GM21515 (cell line): ENCODE results near the gene CCDC171.
A peak's percentile ranks its signal among the peaks of the same experiment; 100 is the strongest.
"Not testable (repeated sequence)": the region's sequence is repeated elsewhere in the genome, so short reads cannot be mapped to it uniquely, and the experiment has no call there.

Experiments used
- ATAC-seq: cut with Tn5 transposase; IDR thresholded peaks from one replicate; pipeline ENCODE4 v1.9.1; 2021; ENCODE audit not compliant: unreplicated experiment

CCDC171 gene

GRCh38 chr9:15693701-15694100 is 140.9 kb downstream of the CCDC171 start:
- no peak for ATAC-seq

- no peak for ATAC-seq
Measured at GRCh38 chr9:15696979-15697378, 144.1 kb downstream of the CCDC171 start.

GRCh38 chr9:15697446-15697851 is 144.6 kb downstream of the CCDC171 start:
- no peak for ATAC-seq

GRCh38 chr9:15699876-15700559 is 147.2 kb downstream of the CCDC171 start:
- not testable (repeated sequence) for ATAC-seq

- no peak for ATAC-seq
Measured at GRCh38 chr9:15707000-15707399, 154.2 kb downstream of the CCDC171 start.

- ATAC-seq = no peak
Measured at GRCh38 chr9:15711531-15711930, 158.7 kb downstream of the CCDC171 start.

GRCh38 chr9:15711931-15712330 is 159.1 kb downstream of the CCDC171 start:
- ATAC-seq = no peak

GRCh38 chr9:15714746-15715145 is 161.9 kb downstream of the CCDC171 start:
- ATAC-seq = no peak

GRCh38 chr9:15717290-15717967 is 164.6 kb downstream of the CCDC171 start:
- ATAC-seq = no peak

GRCh38 chr9:15718423-15718822 is 165.6 kb downstream of the CCDC171 start:
- ATAC-seq = no peak

- ATAC-seq = no peak
Measured at GRCh38 chr9:15720861-15721260, 168.0 kb downstream of the CCDC171 start.

- no peak for ATAC-seq
Measured at GRCh38 chr9:15722888-15723287, 170.0 kb downstream of the CCDC171 start.

- ATAC-seq = no peak
Measured at GRCh38 chr9:15724016-15724415, 171.2 kb downstream of the CCDC171 start.

- ATAC-seq = no peak
Measured at GRCh38 chr9:15724612-15725011, 171.8 kb downstream of the CCDC171 start.

GRCh38 chr9:15725953-15726352 is 173.1 kb downstream of the CCDC171 start:
- no peak for ATAC-seq

GRCh38 chr9:15729507-15729906 is 176.7 kb downstream of the CCDC171 start:
- ATAC-seq = no peak

GRCh38 chr9:15735083-15735857 is 182.4 kb downstream of the CCDC171 start:
- ATAC-seq = no peak

GRCh38 chr9:15736569-15736968 is 183.7 kb downstream of the CCDC171 start:
- no peak for ATAC-seq

GRCh38 chr9:15738011-15738410 is 185.2 kb downstream of the CCDC171 start:
- ATAC-seq = no peak

GRCh38 chr9:15741015-15741414 is 188.2 kb downstream of the CCDC171 start:
- ATAC-seq = no peak

GRCh38 chr9:15743512-15743911 is 190.7 kb downstream of the CCDC171 start:
- ATAC-seq = peak; percentile 80

GRCh38 chr9:15744196-15744595 is 191.4 kb downstream of the CCDC171 start:
- ATAC-seq = no peak
